H1 (cell line): Measurements from ENCODE around the gene CHST9.

Experiments used
- CBX5 ChIP-seq: fragments of 300-800, 300-1000 bp; sonication (generic); IDR thresholded peaks from 2 replicates; pipeline ENCODE4 v1.7.1; 2016; ENCODE audit warnings: antibody characterized with exemption, low read length, low read depth
- CTCF ChIP-seq, 3 experiments: IDR thresholded peaks; 1 replicate in 2 of 3; 2 replicates in 1 of 3; pipeline versions ENCODE4 v1.5.1 to v1.6.1; 2011; ENCODE audit warnings: low read length in 3 of 3, mild to moderate bottlenecking in 3 of 3, inconsistent platforms in 2 of 3, low read depth in 1 of 3, moderate library complexity in 1 of 3; ENCODE audit not compliant: insufficient read depth in 1 of 3; ENCODE audit errors: control extremely low read depth in 1 of 3
- EZH2 ChIP-seq: fragments of 200-600 bp; sonication (generic); IDR thresholded peaks from 2 replicates; pipeline ENCODE4 v1.7.1; 2012; ENCODE audit warnings: low read depth, mild to moderate bottlenecking, moderate library complexity, low read length, inconsistent platforms; ENCODE audit not compliant: severe bottlenecking
- POLR2AphosphoS5 ChIP-seq: IDR thresholded peaks from 2 replicates; pipeline ENCODE4 v1.6.1; 2011; ENCODE audit warnings: low read depth, low read length

- TF ChIP-seq EZH2 (no peak), CTCF (IDR thresholded peaks at IDR 0.05; ENCODE audit: control extremely low read depth in 1 of 3, insufficient read depth in 1 of 3, low read depth in 1 of 3, low read length in 3 of 3) (no peak), CBX5 (no peak), POLR2AphosphoS5 (no peak)
These were observed 264.5 kb downstream of the CHST9 start for GRCh38 chr18:26920644-26921043.
